Measurements from ENCODE around the gene CYBA.

DNA sequence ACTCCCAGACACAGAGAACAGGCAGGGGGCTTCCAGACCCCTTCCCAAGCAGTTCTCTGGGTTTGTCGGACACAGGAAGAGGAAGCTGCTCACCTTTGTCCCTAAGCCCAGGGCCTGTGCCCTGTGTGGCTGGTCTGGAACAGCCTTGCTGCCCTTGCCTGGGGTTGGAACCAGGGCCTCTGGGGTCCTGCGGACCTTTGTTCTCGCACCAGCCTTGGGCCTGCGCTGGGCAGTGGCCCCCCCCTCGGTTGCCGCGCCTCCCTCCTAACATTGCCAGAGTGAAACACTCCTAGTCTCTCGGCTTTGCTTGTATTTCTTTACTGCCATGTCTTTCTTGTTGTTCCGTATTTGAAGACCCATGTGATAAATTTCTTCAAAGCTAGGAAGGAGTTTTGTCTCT, 21.0 kb downstream of the CYBA start:
- TF ChIP-seq, protein P1, sequence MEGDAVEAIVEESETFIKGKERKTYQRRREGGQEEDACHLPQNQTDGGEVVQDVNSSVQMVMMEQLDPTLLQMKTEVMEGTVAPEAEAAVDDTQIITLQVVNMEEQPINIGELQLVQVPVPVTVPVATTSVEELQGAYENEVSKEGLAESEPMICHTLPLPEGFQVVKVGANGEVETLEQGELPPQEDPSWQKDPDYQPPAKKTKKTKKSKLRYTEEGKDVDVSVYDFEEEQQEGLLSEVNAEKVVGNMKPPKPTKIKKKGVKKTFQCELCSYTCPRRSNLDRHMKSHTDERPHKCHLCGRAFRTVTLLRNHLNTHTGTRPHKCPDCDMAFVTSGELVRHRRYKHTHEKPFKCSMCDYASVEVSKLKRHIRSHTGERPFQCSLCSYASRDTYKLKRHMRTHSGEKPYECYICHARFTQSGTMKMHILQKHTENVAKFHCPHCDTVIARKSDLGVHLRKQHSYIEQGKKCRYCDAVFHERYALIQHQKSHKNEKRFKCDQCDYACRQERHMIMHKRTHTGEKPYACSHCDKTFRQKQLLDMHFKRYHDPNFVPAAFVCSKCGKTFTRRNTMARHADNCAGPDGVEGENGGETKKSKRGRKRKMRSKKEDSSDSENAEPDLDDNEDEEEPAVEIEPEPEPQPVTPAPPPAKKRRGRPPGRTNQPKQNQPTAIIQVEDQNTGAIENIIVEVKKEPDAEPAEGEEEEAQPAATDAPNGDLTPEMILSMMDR (conservative IDR thresholded peaks at IDR 0.05): no peak
- no peak for TF ChIP-seq ZFX (IDR thresholded peaks at IDR 0.05)

All from C4-2B (cell line).